ENCODE measurements around the gene UBE2Z. TPM values are rescaled to one million over a fixed set of nuclear protein-coding genes. Genes with fewer than 3 reads are reported as not detected.

Gene UBE2Z
- polyA plus RNA-seq, 1 donor (not counting 4 experiments of a cell fraction or from before 2014, with no cell fraction given): 132 TPM

DNA sequence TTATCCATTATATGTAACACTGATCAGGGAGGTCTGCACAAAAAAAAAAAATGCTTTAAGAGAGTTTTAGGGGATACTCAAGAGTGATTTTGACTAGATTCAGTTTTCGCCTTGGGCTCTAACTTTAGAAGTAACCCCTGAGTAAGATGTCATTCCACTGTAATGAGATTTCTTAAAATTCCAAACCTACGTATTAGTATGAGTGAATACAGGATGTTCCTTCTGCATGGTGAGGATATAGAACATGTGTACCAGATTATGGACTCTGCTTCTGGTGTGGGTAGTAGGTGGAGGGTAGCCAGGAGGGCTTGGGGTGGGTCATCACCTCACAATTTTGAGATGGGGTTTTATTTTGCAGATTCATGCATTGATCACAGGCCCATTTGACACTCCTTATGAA lies 4.3 kb downstream of the UBE2Z start:
- Histone ChIP-seq H3K27me3 (ENCODE audit: control insufficient read depth, extremely low read depth, insufficient read depth, low read length) (no peaks in the 10 kb centered on the region), H3K9me3 (ENCODE audit: control insufficient read depth, low read depth, low read length) (no peaks in the 10 kb centered on the region), H4K20me1 (ENCODE audit: control insufficient read depth, extremely low read depth, insufficient read depth, low read length) (no peaks in the 10 kb centered on the region), H3K4me2 (ENCODE audit: control insufficient read depth, extremely low read depth, insufficient read depth, low read depth, low read length) (no peak overlapping the region), H3K79me2 (ENCODE audit: control insufficient read depth, insufficient read depth, low read length) (peaks cover 66% of the 10 kb centered on the region), H3K9ac (ENCODE audit: control insufficient read depth, extremely low read depth, insufficient read depth, low read length) (no peak overlapping the region), H3K36me3 (ENCODE audit: control insufficient read depth in 2 of 2, extremely low read depth in 1 of 2, insufficient read depth in 2 of 2, low read length in 2 of 2) (peaks cover 21 to 40% of the 10 kb centered on the region in 2 experiments), H2AFZ (ENCODE audit: control insufficient read depth, low read length) (no peak overlapping the region), H3K27ac (ENCODE audit: control insufficient read depth, insufficient read depth, low read length) (peak overlapping the region; percentile 13), H3K9me1 (ENCODE audit: control insufficient read depth, extremely low read depth, insufficient read depth, low read length) (no peaks in the 10 kb centered on the region), H3K4me1 (ENCODE audit: control insufficient read depth, extremely low read depth, insufficient read depth, low read length) (peaks cover 27% of the 10 kb centered on the region), H3K4me3 (ENCODE audit: control insufficient read depth in 2 of 3, extremely low read depth in 1 of 3, insufficient read depth in 2 of 3, low read depth in 1 of 3, low read length in 3 of 3) (no peak overlapping the region)
- dilution Hi-C loops (cut with MboI; ENCODE audit: extremely low pct_ligation_motif_present, low sequenced_read_pairs): no loop called here
- TF ChIP-seq, protein P1, sequence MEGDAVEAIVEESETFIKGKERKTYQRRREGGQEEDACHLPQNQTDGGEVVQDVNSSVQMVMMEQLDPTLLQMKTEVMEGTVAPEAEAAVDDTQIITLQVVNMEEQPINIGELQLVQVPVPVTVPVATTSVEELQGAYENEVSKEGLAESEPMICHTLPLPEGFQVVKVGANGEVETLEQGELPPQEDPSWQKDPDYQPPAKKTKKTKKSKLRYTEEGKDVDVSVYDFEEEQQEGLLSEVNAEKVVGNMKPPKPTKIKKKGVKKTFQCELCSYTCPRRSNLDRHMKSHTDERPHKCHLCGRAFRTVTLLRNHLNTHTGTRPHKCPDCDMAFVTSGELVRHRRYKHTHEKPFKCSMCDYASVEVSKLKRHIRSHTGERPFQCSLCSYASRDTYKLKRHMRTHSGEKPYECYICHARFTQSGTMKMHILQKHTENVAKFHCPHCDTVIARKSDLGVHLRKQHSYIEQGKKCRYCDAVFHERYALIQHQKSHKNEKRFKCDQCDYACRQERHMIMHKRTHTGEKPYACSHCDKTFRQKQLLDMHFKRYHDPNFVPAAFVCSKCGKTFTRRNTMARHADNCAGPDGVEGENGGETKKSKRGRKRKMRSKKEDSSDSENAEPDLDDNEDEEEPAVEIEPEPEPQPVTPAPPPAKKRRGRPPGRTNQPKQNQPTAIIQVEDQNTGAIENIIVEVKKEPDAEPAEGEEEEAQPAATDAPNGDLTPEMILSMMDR (optimal IDR thresholded peaks at IDR 0.05 in 1 of 3, IDR thresholded peaks at IDR 0.05 in 1 of 3, conservative IDR thresholded peaks at IDR 0.05 in 1 of 3; ENCODE audit: extremely low read depth in 1 of 3, insufficient read depth in 2 of 3, low read length in 3 of 3): no peak
- no peak for TF ChIP-seq EZH2 (IDR thresholded peaks at IDR 0.05; ENCODE audit: low read length)
- FAIRE-seq (no peak), DNase-seq (ENCODE audit: low read depth, low spot score) (no peak)

DNA sequence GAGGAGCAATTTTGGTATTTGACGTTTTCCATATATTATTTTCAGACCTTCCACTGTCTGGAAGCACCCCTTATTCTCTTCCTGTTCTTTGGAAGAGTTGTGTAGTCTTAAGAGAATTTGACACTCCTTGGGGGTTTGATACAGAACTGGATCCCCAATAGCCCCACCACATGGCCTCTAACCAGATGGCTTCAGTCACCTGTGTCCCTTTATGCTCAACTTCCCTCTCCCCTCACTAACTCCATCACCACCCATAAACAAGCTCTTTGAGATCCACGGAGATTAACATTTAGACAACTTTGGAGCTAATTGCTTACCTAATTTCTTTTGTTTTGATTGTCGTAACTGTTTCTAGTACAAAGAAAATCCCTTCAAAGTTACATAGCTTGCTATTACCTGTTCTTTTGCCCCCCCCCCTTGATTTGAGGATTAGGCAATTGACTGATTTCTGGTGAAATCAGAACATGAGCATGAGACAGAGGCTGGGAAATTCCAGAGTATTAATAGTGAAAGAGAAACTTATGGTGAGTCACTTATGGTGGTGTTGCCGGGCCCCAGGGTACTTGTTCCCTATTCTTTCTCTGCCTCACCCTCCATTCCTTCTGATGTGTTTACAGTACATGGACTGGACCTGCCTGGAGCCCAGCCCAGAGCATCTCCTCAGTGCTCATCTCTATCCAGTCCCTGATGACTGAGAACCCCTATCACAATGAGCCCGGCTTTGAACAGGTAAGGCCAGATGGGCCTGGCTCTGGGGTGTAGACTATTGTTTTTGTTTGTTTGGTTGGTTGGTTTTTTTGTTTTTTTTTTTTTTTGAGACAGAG lies 7.5 kb downstream of the UBE2Z start:
- dilution Hi-C loops (cut with MboI; ENCODE audit: extremely low pct_ligation_motif_present, low sequenced_read_pairs): no loop called here
- Histone ChIP-seq H3K27me3 (ENCODE audit: control insufficient read depth, extremely low read depth, insufficient read depth, low read length) (no peaks in the 10 kb centered on the region), H3K4me3 (ENCODE audit: control insufficient read depth in 2 of 3, extremely low read depth in 1 of 3, insufficient read depth in 2 of 3, low read depth in 1 of 3, low read length in 3 of 3) (peak overlapping the region in 2 of 3 experiments; percentile 23 to 35), H3K4me2 (ENCODE audit: control insufficient read depth, extremely low read depth, insufficient read depth, low read depth, low read length) (peak overlapping the region; percentile 77), H3K4me1 (ENCODE audit: control insufficient read depth, extremely low read depth, insufficient read depth, low read length) (peaks cover 15% of the 10 kb centered on the region), H3K9ac (ENCODE audit: control insufficient read depth, extremely low read depth, insufficient read depth, low read length) (peak overlapping the region; percentile 79), H4K20me1 (ENCODE audit: control insufficient read depth, extremely low read depth, insufficient read depth, low read length) (no peaks in the 10 kb centered on the region), H3K36me3 (ENCODE audit: control insufficient read depth in 2 of 2, extremely low read depth in 1 of 2, insufficient read depth in 2 of 2, low read length in 2 of 2) (peaks cover 36 to 51% of the 10 kb centered on the region in 2 experiments), H3K79me2 (ENCODE audit: control insufficient read depth, insufficient read depth, low read length) (peaks cover 62% of the 10 kb centered on the region), H3K9me1 (ENCODE audit: control insufficient read depth, extremely low read depth, insufficient read depth, low read length) (no peaks in the 10 kb centered on the region), H3K9me3 (ENCODE audit: control insufficient read depth, low read depth, low read length) (no peaks in the 10 kb centered on the region), H3K27ac (ENCODE audit: control insufficient read depth, insufficient read depth, low read length) (peak overlapping the region; percentile 99), H2AFZ (ENCODE audit: control insufficient read depth, low read length) (no peak overlapping the region)
- FAIRE-seq (peak; percentile 87), DNase-seq (ENCODE audit: low read depth, low spot score) (peak; percentile 85)
- TF ChIP-seq, protein P1 (optimal IDR thresholded peaks at IDR 0.05 in 1 of 3, IDR thresholded peaks at IDR 0.05 in 1 of 3, conservative IDR thresholded peaks at IDR 0.05 in 1 of 3; ENCODE audit: extremely low read depth in 1 of 3, insufficient read depth in 2 of 3, low read length in 3 of 3): peak in 1 of 3 experiments; percentile 12
- no peak for TF ChIP-seq EZH2 (IDR thresholded peaks at IDR 0.05; ENCODE audit: low read length)
